GM21381 (cell line): ENCODE data around the gene ZNF658.
"Not testable (repeated sequence)": the region's sequence is repeated elsewhere in the genome, so short reads cannot be mapped to it uniquely, and the experiment has no call there.

Source experiments
- ATAC-seq: cut with Tn5 transposase; IDR thresholded peaks from one replicate; pipeline ENCODE4 v1.9.1; 2021; ENCODE audit warnings: mild to moderate bottlenecking, moderate library complexity; ENCODE audit not compliant: unreplicated experiment

ZNF658 gene

GRCh38 chr9:66900490-66901131, at the start of gene ZNF658:
TSS of gene ZNF658 (plus strand) at chr9:66900725. CDS start at chr9:66903562, 2,837 bp downstream.
- ATAC-seq: peak; percentile 96

DNA sequence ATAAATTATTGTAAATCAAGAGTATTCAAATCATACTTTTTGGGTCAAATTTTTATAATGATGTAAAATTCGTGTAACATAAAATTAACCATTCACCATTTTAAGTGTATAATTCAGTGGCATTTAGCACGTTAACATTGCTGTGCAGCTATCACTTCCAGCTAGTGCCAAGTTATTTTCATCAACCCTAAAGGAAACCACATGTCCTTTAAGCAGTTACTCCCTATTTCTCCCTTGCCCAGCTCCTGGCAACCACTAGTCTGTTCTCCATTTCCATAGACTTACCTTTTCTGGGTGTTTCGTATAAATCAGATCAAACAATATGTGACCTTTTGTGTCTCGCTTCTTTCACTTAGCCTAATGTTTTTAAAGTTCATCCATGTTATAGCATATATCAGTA, 38.8 kb upstream of the ZNF658 start:
- ATAC-seq: not testable (repeated sequence)

DNA sequence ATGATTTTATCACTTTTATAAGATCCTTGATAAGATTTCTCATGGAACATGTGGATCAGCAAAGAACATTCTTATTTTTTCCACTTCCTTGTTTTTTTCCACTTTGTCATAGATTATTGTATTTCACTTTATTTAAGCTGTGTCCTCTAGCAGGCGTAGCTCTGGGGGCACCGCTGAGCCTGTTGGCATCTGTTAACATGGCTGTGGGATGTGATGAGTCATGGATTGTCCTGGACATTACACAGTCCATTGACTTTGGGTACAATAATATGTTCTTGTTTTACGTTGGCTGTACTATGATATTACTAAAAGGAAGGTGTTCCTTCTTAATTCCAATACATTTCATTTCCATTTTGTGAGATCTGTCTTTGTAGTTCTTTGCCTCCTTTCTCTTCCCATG, 31.9 kb upstream of the ZNF658 start:
- ATAC-seq: not testable (repeated sequence)

GRCh38 chr9:66880605-66881004, 19.9 kb upstream of the ZNF658 start:
- not testable (repeated sequence) for ATAC-seq

DNA sequence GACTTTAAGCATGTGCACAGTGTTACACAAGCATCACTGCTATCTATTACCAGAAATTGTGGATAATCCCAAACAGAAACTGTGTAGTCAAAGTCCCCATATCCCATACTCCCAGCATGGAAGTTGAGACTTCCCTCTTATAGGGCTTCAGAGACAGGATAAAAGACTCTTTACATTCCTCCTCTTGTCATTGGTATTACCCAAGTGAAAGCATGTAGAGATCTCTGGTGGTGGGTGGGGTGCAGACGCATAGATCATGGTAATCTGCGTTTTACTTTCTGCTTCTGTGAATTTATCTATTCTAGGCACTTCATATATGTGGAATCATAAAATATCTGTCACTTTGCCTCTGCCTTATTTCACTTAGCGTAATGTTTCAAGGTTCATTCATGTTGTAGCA, 18.7 kb upstream of the ZNF658 start:
- not testable (repeated sequence) for ATAC-seq

- ATAC-seq: peak; percentile 90
Observed at GRCh38 chr9:66890334-66890733, 10.2 kb upstream of the ZNF658 start.

GRCh38 chr9:66901141-66901540, 616 bp downstream of the ZNF658 start:
- ATAC-seq: peak; percentile 23

GRCh38 chr9:66909560-66909959, 9.0 kb downstream of the ZNF658 start:
- ATAC-seq: not testable (repeated sequence)

DNA sequence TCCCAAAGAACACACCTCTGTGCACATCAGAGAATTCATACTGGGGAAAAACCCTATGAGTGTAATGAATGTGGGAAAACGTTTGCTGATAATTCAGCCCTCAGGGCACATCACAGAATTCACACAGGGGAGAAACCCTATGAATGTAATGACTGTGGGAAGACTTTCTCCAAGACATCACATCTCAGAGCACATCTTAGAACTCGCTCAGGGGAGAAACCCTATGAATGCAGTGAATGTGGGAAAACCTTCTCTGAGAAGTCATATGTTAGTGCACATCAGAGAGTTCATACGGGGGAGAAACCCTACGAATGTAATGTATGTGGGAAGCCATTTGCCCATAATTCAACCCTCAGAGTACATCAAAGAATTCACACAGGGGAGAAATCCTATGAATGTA, 19.5 kb downstream of the ZNF658 start:
- ATAC-seq: not testable (repeated sequence)

- ATAC-seq: not testable (repeated sequence)
Observed at GRCh38 chr9:66936194-66936870, 35.8 kb downstream of the ZNF658 start.

DNA sequence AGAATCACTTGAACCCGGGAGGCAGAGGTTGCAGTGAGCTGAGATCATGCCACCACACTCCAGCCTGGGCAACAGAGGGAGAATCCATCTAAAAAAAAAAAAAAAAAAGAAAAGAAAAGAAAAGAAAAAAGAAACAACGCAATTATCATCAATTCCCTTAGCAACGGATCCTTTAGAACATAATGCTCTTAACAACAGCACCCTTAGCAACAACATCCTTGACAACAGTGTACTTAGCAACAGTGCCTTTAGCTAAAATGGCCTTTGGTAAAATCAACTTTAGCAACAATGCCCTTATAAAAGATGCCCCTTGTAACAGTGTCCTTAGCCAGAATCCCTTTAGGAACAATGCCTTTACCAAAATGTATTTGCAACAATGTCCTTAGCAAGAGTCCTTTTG, 37.1 kb downstream of the ZNF658 start:
- ATAC-seq: not testable (repeated sequence)

DNA sequence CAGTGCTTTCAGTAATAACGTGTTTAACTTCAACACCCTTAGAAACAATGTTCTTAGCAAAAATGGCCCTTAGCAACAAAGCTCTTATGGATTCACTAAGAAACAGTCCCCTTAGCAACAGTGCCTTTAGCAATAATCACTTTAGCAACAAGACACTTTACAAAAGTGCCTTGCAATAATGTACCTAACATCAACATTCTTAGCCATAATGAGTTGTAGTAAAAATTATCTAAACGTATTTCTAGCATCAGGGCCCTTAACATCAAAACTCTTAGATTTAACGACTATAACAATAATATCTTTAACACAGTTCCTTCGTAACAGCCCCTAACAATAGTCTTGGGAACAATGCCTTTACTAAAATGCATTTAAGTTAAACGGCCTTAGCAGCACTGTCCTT, 37.8 kb downstream of the ZNF658 start:
- not testable (repeated sequence) for ATAC-seq

- ATAC-seq: not testable (repeated sequence)
Observed at GRCh38 chr9:66939878-66940830, 39.6 kb downstream of the ZNF658 start.

DNA sequence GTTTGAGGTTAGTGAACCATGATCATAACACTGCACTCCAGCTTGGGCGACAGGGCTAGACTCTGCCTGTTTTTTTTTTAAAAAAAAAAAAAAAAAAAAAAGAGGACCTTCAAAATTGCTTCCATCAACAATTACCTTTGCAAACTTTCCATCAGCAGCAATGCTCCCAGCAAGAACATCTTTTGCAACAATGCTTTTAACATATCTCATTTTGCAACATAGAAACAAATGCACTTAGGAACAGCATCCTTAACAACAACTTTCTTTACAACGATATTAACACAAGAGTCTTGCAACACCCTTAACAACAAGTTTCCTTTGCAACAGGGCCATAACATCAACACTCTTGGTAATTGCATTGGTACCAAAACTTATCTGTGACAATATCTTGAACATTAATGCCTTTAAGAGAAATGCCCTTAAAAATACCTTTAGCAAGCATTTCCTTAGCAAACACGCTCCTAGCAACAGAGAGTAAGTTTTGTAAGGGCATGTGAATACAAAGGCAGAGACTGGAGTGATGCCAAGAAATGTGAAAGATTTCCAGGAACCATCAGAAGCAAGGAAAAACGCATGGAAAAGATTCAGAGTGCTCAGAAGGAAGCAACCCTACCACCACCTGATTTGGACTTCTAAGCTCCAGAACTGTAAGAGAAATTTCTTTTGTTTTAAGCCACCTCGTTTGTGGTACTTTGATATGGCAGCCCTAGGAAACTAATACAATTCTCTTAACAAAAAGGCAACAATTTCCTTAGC, 42.1 kb downstream of the ZNF658 start:
- not testable (repeated sequence) for ATAC-seq

GRCh38 chr9:66952576-66952975, 52.1 kb downstream of the ZNF658 start:
- not testable (repeated sequence) for ATAC-seq
